Astrocyte of the spinal cord (primary cell): ENCODE results near the gene MGAT5.

Experiments
- DNase-seq: peaks from one replicate; pipeline ENCODE4 v3.0.0; 2011; ENCODE audit warnings: low read depth, low spot score
- H3K4me3 ChIP-seq: 2 replicates; pipeline ENCODE4 v1.5.1; 2011; ENCODE audit warnings: low read depth, mild to moderate bottlenecking, low read length, moderate library complexity
- CTCF ChIP-seq: IDR thresholded peaks from 2 replicates; pipeline ENCODE4 v1.5.1; 2012; ENCODE audit warnings: low read depth, mild to moderate bottlenecking, low read length, inconsistent platforms
- in situ Hi-C: cut with HindIII; loops from 2 replicates; pipeline ENCODE4 v1.10.0; 2017; ENCODE audit warnings: low sequenced_read_pairs

Gene MGAT5

GRCh38 chr2:134426721-134427120, 172.8 kb downstream of the MGAT5 start:
- no peak for DNase-seq
- in situ Hi-C loops: no loop called here
- no peak overlapping the region for H3K4me3 ChIP-seq
- TF ChIP-seq CTCF: no peak

GRCh38 chr2:134429886-134430285, 176.0 kb downstream of the MGAT5 start:
- DNase-seq: no peak

GRCh38 chr2:134431838-134432434, 178.1 kb downstream of the MGAT5 start:
- DNase-seq: peak; percentile 67
- no peak overlapping the region for H3K4me3 ChIP-seq
- TF ChIP-seq CTCF: no peak
- in situ Hi-C loops: no loop called here

More at GRCh38 chr2:134429886-134430285, 176.0 kb downstream of the MGAT5 start:
- in situ Hi-C loops: no loop called here
- no peak overlapping the region for H3K4me3 ChIP-seq
- no peak for TF ChIP-seq CTCF

GRCh38 chr2:134432435-134432883, 178.6 kb downstream of the MGAT5 start:
- DNase-seq: no peak
- no peak for TF ChIP-seq CTCF
- in situ Hi-C loops: no loop called here
- H3K4me3 ChIP-seq: no peak overlapping the region

- in situ Hi-C loops: no loop called here
- TF ChIP-seq CTCF: no peak
- no peak overlapping the region for H3K4me3 ChIP-seq
- no peak for DNase-seq
Measured at GRCh38 chr2:134433469-134433868, 179.6 kb downstream of the MGAT5 start.

- no peak for TF ChIP-seq CTCF
- H3K4me3 ChIP-seq: no peak overlapping the region
- DNase-seq: no peak
- in situ Hi-C loops: no loop called here
Measured at GRCh38 chr2:134433979-134434378, 180.1 kb downstream of the MGAT5 start.
